ENCODE measurements around the gene PCLAF.
"Not testable (repeated sequence)": the region's sequence is repeated elsewhere in the genome, so short reads cannot be mapped to it uniquely, and the experiment has no call there.

PCLAF gene

GRCh38 chr15:64381000-64381751 is at the start of gene PCLAF:
Gene PCLAF, minus strand, starts transcription at chr15:64381441. Its CDS starts 70 bp downstream, at chr15:64381371.
- H3K4me3 ChIP-seq (ENCODE audit: low read length), result peak within 1 kb of the TSS; percentile 80
- no peak for TF ChIP-seq ZNF274 (IDR thresholded peaks at IDR 0.05; ENCODE audit: low read depth, low read length)

- TF ChIP-seq ZNF274 (IDR thresholded peaks at IDR 0.05; ENCODE audit: low read depth, low read length), result no peak
- peak overlapping the region; percentile 45; the same call in 1 of the 2 replicates for H3K4me3 ChIP-seq (ENCODE audit: low read length)
Observed at GRCh38 chr15:64430000-64430735, 48.9 kb upstream of the PCLAF start.

GRCh38 chr15:64429448-64429847 is 48.2 kb upstream of the PCLAF start:
- no peak for TF ChIP-seq ZNF274 (IDR thresholded peaks at IDR 0.05; ENCODE audit: low read depth, low read length)
- no peak overlapping the region for H3K4me3 ChIP-seq (ENCODE audit: low read length)

GRCh38 chr15:64426845-64427465 is 45.7 kb upstream of the PCLAF start:
- no peak overlapping the region for H3K4me3 ChIP-seq (ENCODE audit: low read length)
- TF ChIP-seq ZNF274 (IDR thresholded peaks at IDR 0.05; ENCODE audit: low read depth, low read length), result no peak

GRCh38 chr15:64425221-64425620 is 44.0 kb upstream of the PCLAF start:
- H3K4me3 ChIP-seq (ENCODE audit: low read length), result no peak overlapping the region
- TF ChIP-seq ZNF274 (IDR thresholded peaks at IDR 0.05; ENCODE audit: low read depth, low read length), result no peak

- H3K4me3 ChIP-seq (ENCODE audit: low read length), result peak overlapping the region; percentile 44; the same call in 1 of the 2 replicates
- no peak for TF ChIP-seq ZNF274 (IDR thresholded peaks at IDR 0.05; ENCODE audit: low read depth, low read length)
Observed at GRCh38 chr15:64423970-64424369, 42.7 kb upstream of the PCLAF start.

- H3K4me3 ChIP-seq (ENCODE audit: low read length), result no peak overlapping the region
- no peak for TF ChIP-seq ZNF274 (IDR thresholded peaks at IDR 0.05; ENCODE audit: low read depth, low read length)
Observed at GRCh38 chr15:64422697-64423096, 41.5 kb upstream of the PCLAF start.

GRCh38 chr15:64412216-64412615 is 31.0 kb upstream of the PCLAF start:
- TF ChIP-seq ZNF274 (IDR thresholded peaks at IDR 0.05; ENCODE audit: low read depth, low read length), result no peak
- H3K4me3 ChIP-seq (ENCODE audit: low read length), result no peak overlapping the region

- TF ChIP-seq ZNF274 (IDR thresholded peaks at IDR 0.05; ENCODE audit: low read depth, low read length), result no peak
- H3K4me3 ChIP-seq (ENCODE audit: low read length), result no peak overlapping the region
Observed at GRCh38 chr15:64400583-64400982, 19.3 kb upstream of the PCLAF start.

GRCh38 chr15:64398575-64398974 is 17.3 kb upstream of the PCLAF start:
- no peak overlapping the region for H3K4me3 ChIP-seq (ENCODE audit: low read length)
- no peak for TF ChIP-seq ZNF274 (IDR thresholded peaks at IDR 0.05; ENCODE audit: low read depth, low read length)

- no peak overlapping the region for H3K4me3 ChIP-seq (ENCODE audit: low read length)
- no peak for TF ChIP-seq ZNF274 (IDR thresholded peaks at IDR 0.05; ENCODE audit: low read depth, low read length)
Observed at GRCh38 chr15:64396789-64397188, 15.5 kb upstream of the PCLAF start.

GRCh38 chr15:64392471-64392870 is 11.2 kb upstream of the PCLAF start:
- not testable (repeated sequence) for H3K4me3 ChIP-seq (ENCODE audit: low read length)

GRCh38 chr15:64389036-64389435 is 7.8 kb upstream of the PCLAF start:
- no peak for TF ChIP-seq ZNF274 (IDR thresholded peaks at IDR 0.05; ENCODE audit: low read depth, low read length)

GRCh38 chr15:64387562-64388168 is 6.4 kb upstream of the PCLAF start, which contains the start of gene TRIP4:
Gene TRIP4, plus strand, starts transcription at chr15:64387836. Its CDS starts 28 bp downstream, at chr15:64387864.
- peak within 1 kb of the TSS; percentile 98 for H3K4me3 ChIP-seq (ENCODE audit: low read length)
- no peak for TF ChIP-seq ZNF274 (IDR thresholded peaks at IDR 0.05; ENCODE audit: low read depth, low read length)

More at GRCh38 chr15:64389036-64389435, 7.8 kb upstream of the PCLAF start:
- peak overlapping the region; percentile 98; the same call in 1 of the 2 replicates for H3K4me3 ChIP-seq (ENCODE audit: low read length)
